GM12892 (cell line): ENCODE data around the gene BCL11B.

Experiments
- DNase-seq: peaks from one replicate; pipeline ENCODE4 v3.0.0; 2011; ENCODE audit not compliant: insufficient read length
- FAIRE-seq: peaks from 2 replicates; lab custom pipeline; 2011; peaks lifted over from hg19 to GRCh38; lab: Jason Lieb, UNC
- POLR2A ChIP-seq: IDR thresholded peaks from 2 replicates; pipeline ENCODE4 v1.6.1; 2011; ENCODE audit warnings: low read depth, low read length, control low read depth
- POLR2AphosphoS5 ChIP-seq: IDR thresholded peaks from 2 replicates; pipeline ENCODE4 v1.6.1; 2011; ENCODE audit warnings: low read depth, low read length, control low read depth
- TAF1 ChIP-seq: IDR thresholded peaks from 2 replicates; pipeline ENCODE4 v1.6.1; 2011; ENCODE audit warnings: low read depth, mild to moderate bottlenecking, control low read depth, low read length, borderline replicate concordance

The BCL11B gene

GRCh38 chr14:99282261-99283050, 10.5 kb upstream of the BCL11B start:
- no peak for TF ChIP-seq POLR2A
- no peak for TF ChIP-seq TAF1
- FAIRE-seq, result no peak
- no peak for DNase-seq

- no peak for FAIRE-seq
- DNase-seq, result no peak
- TF ChIP-seq POLR2AphosphoS5, result no peak
- TF ChIP-seq TAF1, result no peak
- TF ChIP-seq POLR2A, result no peak
These were observed 9.4 kb upstream of the BCL11B start for GRCh38 chr14:99281396-99281795.

GRCh38 chr14:99280852-99281251, 8.9 kb upstream of the BCL11B start:
- DNase-seq, result no peak
- TF ChIP-seq POLR2A (no peak), TAF1 (no peak), POLR2AphosphoS5 (no peak)

GRCh38 chr14:99280066-99280731, 8.2 kb upstream of the BCL11B start:
- TF ChIP-seq POLR2A (no peak), TAF1 (no peak), POLR2AphosphoS5 (no peak)
- DNase-seq, result no peak
- no peak for FAIRE-seq

More at GRCh38 chr14:99280852-99281251, 8.9 kb upstream of the BCL11B start:
- FAIRE-seq, result no peak

DNA sequence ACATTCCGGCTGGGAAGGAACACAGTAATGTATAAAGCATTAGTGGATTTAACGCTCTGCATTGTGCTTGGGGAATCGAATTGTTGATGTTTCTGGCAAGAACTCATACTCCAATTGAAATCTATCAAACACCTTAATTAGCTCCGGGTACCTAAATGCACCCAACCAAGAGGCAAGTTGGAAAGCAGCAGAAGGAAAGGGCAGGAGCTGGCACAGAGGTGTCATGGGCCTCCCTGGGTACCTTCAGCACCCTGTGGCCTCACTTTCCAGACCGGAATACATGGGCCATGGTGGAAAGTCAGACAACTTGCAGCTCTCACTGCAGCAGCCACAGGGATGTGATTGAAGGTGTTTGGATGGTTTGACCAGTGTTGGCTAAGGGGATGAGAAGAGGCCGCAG, 6.8 kb upstream of the BCL11B start:
- no peak for DNase-seq
- FAIRE-seq, result no peak
- TF ChIP-seq TAF1 (no peak), POLR2A (no peak), POLR2AphosphoS5 (no peak)

DNA sequence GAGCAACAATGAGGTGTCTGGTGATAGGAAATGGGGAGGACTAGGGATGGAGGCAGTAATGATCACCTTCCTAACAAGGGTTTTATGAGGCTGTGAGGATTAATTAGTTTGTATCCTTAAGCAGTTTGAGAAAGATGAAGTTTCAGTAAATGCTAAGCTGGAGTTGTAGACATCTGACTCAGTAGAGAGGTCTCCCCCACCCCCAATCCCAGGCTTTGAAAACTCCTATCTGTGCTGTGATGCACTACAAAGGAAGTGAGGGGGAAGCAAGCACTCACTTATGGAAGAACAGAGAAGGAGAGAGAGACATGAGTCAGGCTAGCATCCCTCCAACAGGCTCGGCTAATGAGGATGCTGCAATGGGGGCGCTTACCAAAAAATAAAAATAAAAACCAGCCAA, 5.5 kb upstream of the BCL11B start:
- no peak for TF ChIP-seq POLR2AphosphoS5
- TF ChIP-seq TAF1, result no peak
- TF ChIP-seq POLR2A, result no peak
- DNase-seq, result no peak
- no peak for FAIRE-seq

DNA sequence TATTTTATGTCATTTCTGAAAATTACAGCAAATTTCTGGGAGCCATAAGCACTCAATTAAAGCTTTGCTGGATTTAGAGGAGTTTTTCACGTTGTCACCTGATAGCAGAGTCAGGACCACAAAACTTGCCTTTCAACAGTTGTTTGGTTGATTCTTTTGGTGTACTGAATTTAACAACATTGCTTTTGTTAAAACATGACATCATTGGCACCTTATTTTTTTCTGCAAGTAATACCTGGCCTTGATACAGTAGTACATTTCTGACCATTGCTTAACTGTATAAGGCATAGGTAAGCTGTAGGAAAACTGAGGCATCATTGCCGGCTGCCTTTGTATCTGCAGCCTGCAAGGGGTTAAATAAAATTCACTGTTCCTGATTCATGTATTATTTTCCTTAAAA, 4.5 kb upstream of the BCL11B start:
- FAIRE-seq (no peak), DNase-seq (no peak)
- TF ChIP-seq TAF1 (no peak), POLR2AphosphoS5 (no peak), POLR2A (no peak)

DNA sequence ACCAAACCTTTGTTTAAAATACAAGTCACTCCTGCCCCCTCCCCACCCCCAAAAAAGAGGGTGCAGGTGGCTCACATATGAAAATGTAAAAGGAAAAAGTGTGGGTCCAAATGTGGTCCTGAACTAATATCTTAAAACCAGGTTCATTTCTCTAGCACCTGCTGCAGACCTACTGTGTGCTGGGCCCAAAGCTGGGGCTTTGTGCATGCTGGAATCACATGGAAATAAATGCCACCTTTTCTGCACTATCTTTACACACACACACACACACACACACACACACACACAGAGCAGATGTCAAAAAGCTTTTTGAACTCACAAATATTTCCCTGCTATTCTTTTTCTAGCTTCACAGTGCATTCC, 3.2 kb upstream of the BCL11B start:
- FAIRE-seq (no peak), DNase-seq (no peak)
- TF ChIP-seq POLR2A (no peak), POLR2AphosphoS5 (no peak), TAF1 (no peak)

DNA sequence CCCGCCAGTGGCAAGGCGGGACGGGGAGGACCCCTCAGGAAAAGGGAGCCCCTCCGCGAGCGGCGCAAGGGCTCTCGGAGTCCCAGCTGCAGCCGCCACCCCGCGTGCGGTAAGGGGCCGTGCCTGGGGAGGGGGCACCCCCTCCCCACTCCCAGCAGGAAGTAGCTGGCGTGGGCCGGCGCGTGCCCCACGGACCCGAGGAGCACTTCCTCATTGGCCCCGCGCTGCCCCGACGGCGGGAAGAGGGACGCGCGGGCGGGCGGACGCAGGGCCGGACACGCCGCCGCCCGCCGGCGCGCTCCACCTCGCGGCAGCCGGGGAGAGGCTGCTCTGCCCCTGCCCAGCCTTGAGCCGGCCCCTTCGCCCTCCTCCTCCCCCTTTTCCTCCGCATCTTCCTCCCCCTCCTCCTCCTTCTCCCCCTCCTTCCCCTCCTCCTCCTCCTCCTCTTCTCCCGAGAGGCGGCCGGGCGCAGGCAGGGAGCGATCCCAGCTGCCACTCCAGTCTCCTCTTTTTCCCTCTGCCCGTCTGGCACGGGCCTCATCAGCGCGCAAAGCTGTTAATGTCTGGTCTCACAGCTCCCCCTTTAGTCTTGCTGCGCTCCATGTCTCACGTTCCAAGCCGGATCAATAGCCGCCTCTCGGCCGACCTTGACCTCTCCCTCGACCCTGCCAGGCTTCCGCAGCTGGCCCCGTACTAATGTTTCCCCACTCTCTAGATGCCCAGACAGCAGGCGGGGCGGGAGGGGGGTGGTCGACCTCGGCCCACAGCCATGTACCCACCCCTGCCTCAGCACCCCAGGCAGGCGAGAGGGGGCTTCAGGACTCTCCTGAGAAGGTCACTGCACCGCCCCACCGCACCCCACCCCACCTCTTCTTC, 2.6 kb upstream of the BCL11B start:
- DNase-seq (no peak), FAIRE-seq (no peak)
- TF ChIP-seq POLR2A, result no peak
- TF ChIP-seq TAF1, result no peak
- TF ChIP-seq POLR2AphosphoS5, result no peak

DNA sequence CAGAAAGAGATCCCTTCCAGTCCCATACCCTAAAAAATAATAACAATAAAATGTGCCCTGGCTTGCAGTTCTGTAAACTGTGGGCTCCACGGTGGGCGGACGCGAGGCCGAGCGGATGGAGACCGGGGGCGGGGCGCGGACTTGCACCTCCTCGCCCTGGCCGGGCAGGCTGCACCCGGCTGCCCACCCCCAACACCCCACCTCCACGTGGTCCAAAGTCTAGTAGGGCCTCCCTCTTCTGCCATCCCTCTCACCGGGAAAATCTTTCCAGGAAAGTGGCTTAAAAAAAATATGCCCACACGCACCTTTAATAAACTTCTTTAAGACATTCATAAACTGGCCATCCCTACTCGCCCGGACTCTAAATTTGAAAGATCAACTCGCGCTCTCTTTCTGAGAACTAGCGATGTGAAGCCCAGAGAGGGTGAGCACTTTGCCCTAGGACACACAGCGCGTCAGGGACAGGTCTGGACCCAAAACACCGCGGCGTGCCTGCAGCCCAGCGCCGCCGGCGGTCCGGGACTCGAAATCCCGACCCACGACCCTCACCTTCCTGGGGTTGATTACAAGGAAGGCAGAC, 1.9 kb upstream of the BCL11B start:
- TF ChIP-seq TAF1, result no peak
- TF ChIP-seq POLR2A, result no peak
- TF ChIP-seq POLR2AphosphoS5, result no peak
- FAIRE-seq, result no peak
- no peak for DNase-seq
